Epithelial cell of esophagus (primary cell): ENCODE results near the gene DAPK2.

ENCODE experiments used
- DNase-seq: peaks from one replicate; pipeline ENCODE4 v3.0.0; 2010; ENCODE audit warnings: low read depth
- H3K4me3 ChIP-seq: 2 replicates; pipeline ENCODE4 v1.5.1; 2011; ENCODE audit warnings: mild to moderate bottlenecking, low read length, control low read depth
- CTCF ChIP-seq: IDR thresholded peaks from 2 replicates; pipeline ENCODE4 v1.5.1; 2011; ENCODE audit warnings: low read depth, mild to moderate bottlenecking, low read length, control low read depth, inconsistent platforms; ENCODE audit not compliant: insufficient read depth; ENCODE audit errors: missing control alignments

The DAPK2 gene

DNA sequence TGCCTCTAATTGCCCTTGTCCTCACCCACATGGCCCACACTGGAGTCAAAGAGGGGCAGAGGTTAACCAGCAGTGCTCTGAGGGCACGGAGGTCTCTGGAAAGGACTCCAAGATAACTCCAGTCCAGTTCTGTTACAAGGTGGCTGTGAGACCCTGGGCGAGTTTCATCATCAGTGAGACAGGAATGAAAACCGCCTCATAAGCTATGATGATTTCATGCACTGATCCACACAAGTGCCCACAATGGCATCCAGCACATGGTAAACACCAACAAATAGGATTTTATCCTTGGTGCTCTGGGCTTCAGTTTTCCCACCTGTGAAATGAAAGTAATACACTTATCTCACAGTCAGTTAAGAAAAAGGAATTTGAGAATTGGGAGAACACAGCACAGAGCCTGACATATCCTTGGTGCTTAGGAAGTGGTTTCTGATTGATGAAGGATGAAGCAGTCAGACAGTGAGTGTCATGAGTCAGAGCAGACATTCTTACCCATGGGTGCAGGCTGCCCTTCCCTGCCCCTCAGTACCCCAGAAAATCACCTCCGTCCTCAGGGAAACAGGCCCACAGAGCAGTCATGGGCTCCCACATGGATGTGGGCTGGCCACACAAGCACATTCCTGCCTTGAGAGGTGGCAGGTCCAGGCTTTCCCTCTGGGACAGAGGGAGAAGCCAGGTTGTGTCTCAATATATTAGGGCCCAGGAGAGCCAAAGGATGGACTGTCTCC, 48.4 kb downstream of the DAPK2 start:
- DNase-seq, result peak; percentile 41
- no peak overlapping the region for H3K4me3 ChIP-seq
- TF ChIP-seq CTCF, result no peak

GRCh38 chr15:63996794-63997357, 49.4 kb downstream of the DAPK2 start:
- no peak for DNase-seq
- H3K4me3 ChIP-seq, result no peak overlapping the region
- no peak for TF ChIP-seq CTCF

GRCh38 chr15:63995789-63996188, 50.5 kb downstream of the DAPK2 start:
- DNase-seq, result no peak
- H3K4me3 ChIP-seq, result no peak overlapping the region
- no peak for TF ChIP-seq CTCF

DNA sequence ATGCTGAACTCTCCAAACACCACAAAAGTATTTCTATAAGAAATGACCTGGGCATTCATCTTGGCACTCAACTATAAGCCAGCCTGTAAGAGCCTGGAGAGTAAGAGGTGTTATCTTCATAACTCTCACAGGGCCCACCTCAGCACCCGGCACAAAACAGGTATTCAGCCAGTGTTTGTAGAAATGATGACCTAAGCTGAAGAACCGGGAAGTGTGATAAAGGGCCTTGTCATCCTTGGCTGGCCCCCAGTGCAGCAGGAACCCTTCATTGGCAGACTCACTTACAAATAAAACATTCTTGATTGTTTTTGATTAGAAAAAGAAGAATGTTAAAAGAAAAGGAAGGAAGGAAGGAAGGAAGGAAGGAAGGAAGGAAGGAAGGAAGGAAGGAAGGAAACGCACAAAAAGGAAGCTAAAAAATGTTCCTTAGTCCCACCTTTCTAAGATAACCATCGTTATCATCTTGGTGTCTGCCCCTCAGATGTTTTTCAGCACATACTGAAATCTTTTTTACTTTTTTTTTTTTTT, 52.1 kb downstream of the DAPK2 start:
- no peak for TF ChIP-seq CTCF
- no peak overlapping the region for H3K4me3 ChIP-seq
- peak; percentile 39 for DNase-seq

DNA sequence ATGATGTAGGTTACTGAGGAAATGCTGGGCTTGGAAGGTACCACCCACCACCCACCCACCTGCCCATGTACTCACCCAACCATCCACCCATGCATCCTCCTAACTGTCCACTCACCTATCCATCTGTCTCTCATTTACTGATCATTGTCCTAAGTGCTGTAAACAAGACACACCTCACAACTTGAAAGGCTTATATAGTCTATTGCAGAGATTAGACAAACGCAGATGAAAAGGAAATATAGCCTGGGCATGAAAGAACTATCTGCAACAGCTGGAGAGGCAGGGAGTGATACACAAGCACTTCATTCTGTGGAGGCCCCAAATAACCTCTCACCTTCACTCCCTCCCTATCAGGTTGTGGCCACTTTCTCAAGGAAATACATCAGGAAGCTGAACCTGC, 54.0 kb downstream of the DAPK2 start:
- no peak for TF ChIP-seq CTCF
- no peak for DNase-seq
- no peak overlapping the region for H3K4me3 ChIP-seq

- no peak for DNase-seq
- TF ChIP-seq CTCF, result no peak
- no peak overlapping the region for H3K4me3 ChIP-seq
These were observed 54.6 kb downstream of the DAPK2 start for GRCh38 chr15:63991706-63992105.

- no peak for TF ChIP-seq CTCF
- no peak for DNase-seq
- no peak overlapping the region for H3K4me3 ChIP-seq
These were observed 55.8 kb downstream of the DAPK2 start for GRCh38 chr15:63990454-63990853.
